B cell (primary cell): ENCODE measurements around the gene LAMA2. TPM values are rescaled to one million over a fixed set of nuclear protein-coding genes. Genes with fewer than 3 reads are reported as not detected.

Source experiments
- ATAC-seq: fragments of 200-7000 bp; cut with Tn5 transposase; one replicate; pipeline ENCODE4 v1.10.0; 2021; ENCODE audit warnings: low read depth, mild to moderate bottlenecking, moderate number of reproducible peaks, moderate library complexity
- CTCF ChIA-PET: fragments of 350-600 bp; sonication (Branson Sonifier 250); formaldehyde crosslinking; loops from one replicate; lab custom pipeline; 2021; ENCODE audit warnings: antibody characterized with exemption, inconsistent platforms; lab: Charles Lee
- POLR2A ChIA-PET: fragments of 350-600 bp; sonication (Branson Sonifier 250); formaldehyde crosslinking; loops from one replicate; lab custom pipeline; 2021; ENCODE audit warnings: antibody characterized with exemption; lab: Charles Lee
- DNase-seq: peaks from one replicate; pipeline ENCODE4 v3.0.0; 2013
- H2AFZ ChIP-seq: 2 replicates; pipeline ENCODE4 v1.6.1; 2012; ENCODE audit warnings: mild to moderate bottlenecking, low read depth, low read length; ENCODE audit not compliant: insufficient read depth, poor library complexity, severe bottlenecking
- H3K27ac ChIP-seq, 2 donors: 1 replicate in 1 of 2; 2 replicates in 1 of 2; pipeline ENCODE4 v1.5.1; 2012 to 2013; ENCODE audit warnings: low read length in 2 of 2, mild to moderate bottlenecking in 2 of 2, moderate library complexity in 1 of 2
- H3K27me3 ChIP-seq, 4 experiments: fragments of 200-600 bp in 1 of 4; sonication (generic) in 1 of 4; replicated peaks in 1 of 4; 1 replicate in 2 of 4; 2 replicates in 2 of 4; pipeline versions ENCODE4 v1.6.1 to v1.7.0; 2013 to 2016; ENCODE audit warnings: low read length in 3 of 4, mild to moderate bottlenecking in 2 of 4, mixed read lengths in 1 of 4, moderate library complexity in 1 of 4; ENCODE audit not compliant: insufficient read depth in 4 of 4, control insufficient read depth in 3 of 4; ENCODE audit errors: control extremely low read depth in 1 of 4
- H3K36me3 ChIP-seq, 2 experiments: replicated peaks in 1 of 2; 1 replicate in 1 of 2; 2 replicates in 1 of 2; pipeline versions ENCODE4 v1.6.1 to v1.7.1; 2013; ENCODE audit warnings: low read length in 1 of 2; ENCODE audit not compliant: insufficient read depth in 2 of 2, control insufficient read depth in 1 of 2; ENCODE audit errors: control extremely low read depth in 1 of 2, extremely low read depth in 1 of 2
- H3K4me1 ChIP-seq, 2 donors: fragments of 200-600 bp in 1 of 2; sonication (generic) in 1 of 2; 1 replicate in 1 of 2; 2 replicates in 1 of 2; pipeline versions ENCODE4 v1.5.1 to v1.6.1; 2013 to 2017; ENCODE audit warnings: low read length in 2 of 2; ENCODE audit not compliant: control insufficient read depth in 2 of 2, insufficient read depth in 2 of 2
- H3K4me2 ChIP-seq: replicated peaks from 2 replicates; pipeline ENCODE3; 2012; ENCODE audit warnings: mild to moderate bottlenecking, low read depth, low read length; ENCODE audit not compliant: poor library complexity, severe bottlenecking
- H3K4me3 ChIP-seq, 5 experiments: fragments of 200-600 bp in 1 of 5; sonication (generic) in 1 of 5; 1 replicate in 3 of 5; 2 replicates in 2 of 5; pipeline versions ENCODE4 v1.5.1 to v1.7.0; 2011 to 2016; ENCODE audit warnings: low read length in 4 of 5, mild to moderate bottlenecking in 4 of 5, low read depth in 2 of 5, control low read depth in 1 of 5, moderate library complexity in 1 of 5; ENCODE audit not compliant: insufficient read depth in 1 of 5; ENCODE audit errors: control extremely low read depth in 1 of 5, extremely low read depth in 1 of 5
- H3K79me2 ChIP-seq: fragments of 200-600 bp; sonication (generic); one replicate; pipeline ENCODE4 v1.6.0; 2016; ENCODE audit warnings: low read length; ENCODE audit not compliant: control insufficient read depth, insufficient read depth
- H3K9ac ChIP-seq: fragments of 200-600 bp; sonication (generic); 2 replicates; pipeline ENCODE4 v1.6.1; 2017; ENCODE audit warnings: mild to moderate bottlenecking, low read length, moderate library complexity
- H3K9me3 ChIP-seq, 3 donors: one replicate each; pipeline versions ENCODE4 v1.6.1 to v1.7.1; 2013; ENCODE audit warnings: low read length in 2 of 3; ENCODE audit not compliant: control insufficient read depth in 2 of 3, insufficient read depth in 1 of 3; ENCODE audit errors: control extremely low read depth in 1 of 3
- H4K20me1 ChIP-seq: 2 replicates; pipeline ENCODE4 v1.6.0; 2012; ENCODE audit warnings: mild to moderate bottlenecking, low read length; ENCODE audit not compliant: insufficient read depth, control insufficient read depth, poor library complexity, severe bottlenecking
- H3K27ac Mint-ChIP-seq: one replicate; pipeline ENCODE4 v1.8.0; 2021; ENCODE audit warnings: mixed read lengths
- H3K27me3 Mint-ChIP-seq: one replicate; pipeline ENCODE4 v1.8.0; 2021; ENCODE audit warnings: mixed read lengths
- H3K4me1 Mint-ChIP-seq: one replicate; pipeline ENCODE4 v1.8.0; 2021; ENCODE audit warnings: mixed read lengths
- H3K4me3 Mint-ChIP-seq: one replicate; pipeline ENCODE4 v1.8.0; 2021; ENCODE audit warnings: mixed read lengths
- H3K9me3 Mint-ChIP-seq: one replicate; pipeline ENCODE4 v1.8.0; 2022; ENCODE audit warnings: mixed read lengths; ENCODE audit not compliant: insufficient read depth
- EZH2 ChIP-seq: IDR thresholded peaks from 2 replicates; pipeline ENCODE4 v1.6.1; 2012; ENCODE audit warnings: borderline replicate concordance, low read depth, mild to moderate bottlenecking, moderate library complexity, low read length; ENCODE audit not compliant: insufficient read depth, poor library complexity, severe bottlenecking
- WGBS: methylation state at CpG from one replicate; pipeline ENCODE4 v1.1.5; 2013; ENCODE audit warnings: missing lambda C conversion rate; ENCODE audit not compliant: insufficient coverage; 5-methylcytosine and 5-hydroxymethylcytosine counted together
- intact Hi-C: fragments of 100-400 bp; cut with micrococcal nuclease; formaldehyde crosslinking; loops from one replicate; pipeline ENCODE4 v1.10.0; 2022
- polyA plus RNA-seq: library from polyadenylated mRNA; depleted of rRNA; stranded (reverse); fragments of >200 nt; gene quantifications from 2 replicates; pipeline ENCODE4 v1.2.3, GENCODE V29; 2012
- total RNA-seq, 2 donors: library from RNA; stranded (reverse); fragments of 120-200 nt in 1 of 2; gene quantifications; 1 replicate in 1 of 2; 2 replicates in 1 of 2; pipeline versions ENCODE4 v1.2.3 to v1.2.4, GENCODE V29; 2013 to 2022
- TF ChIP-seq, protein P1 (sequence below): fragments of 200-600 bp; IDR thresholded peaks from one replicate; pipeline ENCODE4 v1.8.0; 2022; ENCODE audit warnings: antibody characterized with exemption, mild to moderate bottlenecking

The LAMA2 gene
- total and polyA plus RNA-seq, 2 donors (not counting 1 experiment from before 2014, with no cell fraction given) = 0.16 TPM; not detected in 1

DNA sequence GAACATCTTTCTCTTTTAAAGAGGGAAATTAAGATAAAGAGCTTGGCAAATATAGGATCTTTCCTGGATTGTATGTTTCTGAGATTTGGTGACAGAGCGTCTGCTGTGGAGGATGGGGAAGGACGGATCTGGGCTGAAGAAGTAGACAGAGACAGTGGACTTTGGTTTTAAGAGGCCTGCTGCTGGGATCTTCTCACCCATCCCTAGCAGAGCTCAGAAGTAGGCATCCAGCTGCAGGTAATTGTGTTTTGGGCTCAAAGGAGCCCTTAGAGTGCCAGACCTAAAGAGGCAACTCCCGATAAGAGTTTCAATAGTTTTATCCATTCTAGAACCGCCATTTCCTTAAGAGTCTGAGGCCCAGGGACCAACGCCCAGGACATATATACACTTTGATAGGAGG is 20.8 kb downstream of the LAMA2 start:
- Mint-ChIP-seq H3K4me1 (no peaks in the 10 kb centered on the region), H3K9me3 (no peaks in the 10 kb centered on the region), H3K4me3 (no peak overlapping the region), H3K27me3 (no peaks in the 10 kb centered on the region), H3K27ac (no peak overlapping the region)
- no peak overlapping the region for H3K9ac ChIP-seq
- H3K4me1 ChIP-seq = no peaks in the 10 kb centered on the region
- ATAC-seq (no peak), DNase-seq (no peak)
- H3K9me3 ChIP-seq = no peaks in the 10 kb centered on the region
- intact Hi-C loops = no loop called here
- no peaks in the 10 kb centered on the region for H3K79me2 ChIP-seq
- ChIA-PET POLR2A (no interaction called here), CTCF (no interaction called here)
- H3K36me3 ChIP-seq = no peaks in the 10 kb centered on the region
- H2AFZ ChIP-seq = no peak overlapping the region
- H3K4me2 ChIP-seq = no peak overlapping the region
- H4K20me1 ChIP-seq = no peaks in the 10 kb centered on the region
- TF ChIP-seq, protein P1, sequence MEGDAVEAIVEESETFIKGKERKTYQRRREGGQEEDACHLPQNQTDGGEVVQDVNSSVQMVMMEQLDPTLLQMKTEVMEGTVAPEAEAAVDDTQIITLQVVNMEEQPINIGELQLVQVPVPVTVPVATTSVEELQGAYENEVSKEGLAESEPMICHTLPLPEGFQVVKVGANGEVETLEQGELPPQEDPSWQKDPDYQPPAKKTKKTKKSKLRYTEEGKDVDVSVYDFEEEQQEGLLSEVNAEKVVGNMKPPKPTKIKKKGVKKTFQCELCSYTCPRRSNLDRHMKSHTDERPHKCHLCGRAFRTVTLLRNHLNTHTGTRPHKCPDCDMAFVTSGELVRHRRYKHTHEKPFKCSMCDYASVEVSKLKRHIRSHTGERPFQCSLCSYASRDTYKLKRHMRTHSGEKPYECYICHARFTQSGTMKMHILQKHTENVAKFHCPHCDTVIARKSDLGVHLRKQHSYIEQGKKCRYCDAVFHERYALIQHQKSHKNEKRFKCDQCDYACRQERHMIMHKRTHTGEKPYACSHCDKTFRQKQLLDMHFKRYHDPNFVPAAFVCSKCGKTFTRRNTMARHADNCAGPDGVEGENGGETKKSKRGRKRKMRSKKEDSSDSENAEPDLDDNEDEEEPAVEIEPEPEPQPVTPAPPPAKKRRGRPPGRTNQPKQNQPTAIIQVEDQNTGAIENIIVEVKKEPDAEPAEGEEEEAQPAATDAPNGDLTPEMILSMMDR = no peak
- TF ChIP-seq EZH2 = no peak
- H3K4me3 ChIP-seq = no peak overlapping the region
- H3K27ac ChIP-seq = no peak overlapping the region
- H3K27me3 ChIP-seq = no peaks in the 10 kb centered on the region
- 98% methylated on average over 5 of the region's 5 CpGs for WGBS

DNA sequence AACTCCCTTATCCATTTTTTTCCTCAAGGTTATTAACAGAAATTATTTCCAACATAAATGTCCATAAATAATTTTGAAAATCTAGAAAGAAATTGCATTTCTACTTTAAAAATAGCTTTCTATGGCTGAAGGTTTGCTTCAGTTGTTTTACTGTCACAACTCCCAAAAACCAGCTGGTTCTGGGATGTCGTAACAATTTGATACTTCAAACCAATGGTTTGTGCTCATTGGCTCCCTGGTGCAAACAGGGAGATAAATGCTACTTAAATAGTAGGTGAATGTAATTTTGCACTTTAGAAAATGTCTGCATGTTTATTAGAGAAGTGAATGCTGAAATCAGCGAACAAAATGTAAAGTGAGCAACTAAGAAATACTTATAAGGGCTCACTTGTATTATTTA is 31.1 kb downstream of the LAMA2 start:
- no peak overlapping the region for H3K4me3 Mint-ChIP-seq
- no peaks in the 10 kb centered on the region for H3K9me3 Mint-ChIP-seq
- TF ChIP-seq EZH2 = no peak
- TF ChIP-seq, protein P1 = no peak
- DNase-seq (no peak), ATAC-seq (no peak)
- Histone ChIP-seq H3K27ac (no peak overlapping the region), H3K4me1 (no peaks in the 10 kb centered on the region), H3K27me3 (no peaks in the 10 kb centered on the region), H3K36me3 (no peaks in the 10 kb centered on the region), H3K4me2 (no peak overlapping the region), H3K4me3 (no peak overlapping the region), H3K9me3 (no peaks in the 10 kb centered on the region), H4K20me1 (no peaks in the 10 kb centered on the region), H3K79me2 (no peaks in the 10 kb centered on the region), H2AFZ (no peak overlapping the region), H3K9ac (no peak overlapping the region)
- no peak overlapping the region for H3K27ac Mint-ChIP-seq
- H3K27me3 Mint-ChIP-seq = no peaks in the 10 kb centered on the region
- intact Hi-C loops = no loop called here
- ChIA-PET POLR2A (no interaction called here), CTCF (no interaction called here)
- H3K4me1 Mint-ChIP-seq = no peaks in the 10 kb centered on the region
- WGBS = 100% methylated on average over 1 of the region's 2 CpGs
